GM10266 (cell line): ENCODE measurements around the gene ETS1.
"Not testable (repeated sequence)": the region's sequence is repeated elsewhere in the genome, so short reads cannot be mapped to it uniquely, and the experiment has no call there.

Source experiments
- DNase-seq: peaks from one replicate; pipeline ENCODE4 v3.0.0; 2012; ENCODE audit errors: extremely low spot score
- TF ChIP-seq, protein P1 (sequence below): IDR thresholded peaks from 2 replicates; pipeline ENCODE4 v1.5.1; 2012; ENCODE audit warnings: mild to moderate bottlenecking, low read depth; ENCODE audit not compliant: control insufficient read depth, insufficient read depth; ENCODE audit errors: missing control alignments

ETS1 gene

GRCh38 chr11:128455766-128456165, 131.6 kb downstream of the ETS1 start:
- DNase-seq = no peak
- TF ChIP-seq, protein P1, sequence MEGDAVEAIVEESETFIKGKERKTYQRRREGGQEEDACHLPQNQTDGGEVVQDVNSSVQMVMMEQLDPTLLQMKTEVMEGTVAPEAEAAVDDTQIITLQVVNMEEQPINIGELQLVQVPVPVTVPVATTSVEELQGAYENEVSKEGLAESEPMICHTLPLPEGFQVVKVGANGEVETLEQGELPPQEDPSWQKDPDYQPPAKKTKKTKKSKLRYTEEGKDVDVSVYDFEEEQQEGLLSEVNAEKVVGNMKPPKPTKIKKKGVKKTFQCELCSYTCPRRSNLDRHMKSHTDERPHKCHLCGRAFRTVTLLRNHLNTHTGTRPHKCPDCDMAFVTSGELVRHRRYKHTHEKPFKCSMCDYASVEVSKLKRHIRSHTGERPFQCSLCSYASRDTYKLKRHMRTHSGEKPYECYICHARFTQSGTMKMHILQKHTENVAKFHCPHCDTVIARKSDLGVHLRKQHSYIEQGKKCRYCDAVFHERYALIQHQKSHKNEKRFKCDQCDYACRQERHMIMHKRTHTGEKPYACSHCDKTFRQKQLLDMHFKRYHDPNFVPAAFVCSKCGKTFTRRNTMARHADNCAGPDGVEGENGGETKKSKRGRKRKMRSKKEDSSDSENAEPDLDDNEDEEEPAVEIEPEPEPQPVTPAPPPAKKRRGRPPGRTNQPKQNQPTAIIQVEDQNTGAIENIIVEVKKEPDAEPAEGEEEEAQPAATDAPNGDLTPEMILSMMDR = no peak

GRCh38 chr11:128453444-128454336, 133.7 kb downstream of the ETS1 start:
- no peak for DNase-seq
- TF ChIP-seq, protein P1 = no peak

GRCh38 chr11:128451652-128452470, 135.5 kb downstream of the ETS1 start:
- no peak for DNase-seq
- TF ChIP-seq, protein P1 = no peak

GRCh38 chr11:128450882-128451651, 136.3 kb downstream of the ETS1 start:
- DNase-seq = no peak
- TF ChIP-seq, protein P1 = no peak

GRCh38 chr11:128450425-128450824, 136.9 kb downstream of the ETS1 start:
- not testable (repeated sequence) for DNase-seq

- DNase-seq = no peak
- TF ChIP-seq, protein P1 = no peak
These were observed 138.2 kb downstream of the ETS1 start for GRCh38 chr11:128448981-128449713.
